HepG2 (cell line): ENCODE results near the gene HSD3B7. TPM values are rescaled to one million over a fixed set of nuclear protein-coding genes. Genes with fewer than 3 reads are reported as not detected.

ENCODE experiments used
- FLYWCH1 ChIP-seq: sonication (generic); formaldehyde crosslinking; IDR thresholded peaks from 2 replicates; pipeline ENCODE4 v1.8.1; 2023; ENCODE audit warnings: mild to moderate bottlenecking, missing genetic modification reagents
- FOXP1 ChIP-seq, 2 experiments: fragments of 450-650 bp in 1 of 2; IDR thresholded peaks; 2 replicates each; pipeline ENCODE4 v1.6.1; 2017 to 2018; ENCODE audit warnings: antibody characterized with exemption in 1 of 2
- IRF1 ChIP-seq: sonication (generic); formaldehyde crosslinking; IDR thresholded peaks from 2 replicates; pipeline ENCODE4 v1.4.0; 2020; ENCODE audit warnings: low read depth, mild to moderate bottlenecking, missing genetic modification reagents
- SKI ChIP-seq: fragments of 450-650 bp; IDR thresholded peaks from one replicate; pipeline ENCODE4 v1.6.1; 2018; ENCODE audit warnings: mild to moderate bottlenecking; ENCODE audit not compliant: partially characterized antibody
- SRY ChIP-seq: sonication (generic); formaldehyde crosslinking; IDR thresholded peaks from 2 replicates; pipeline ENCODE4 v1.8.0; 2022; ENCODE audit warnings: mild to moderate bottlenecking, missing genetic modification reagents
- ZFP36L1 ChIP-seq: sonication (generic); formaldehyde crosslinking; IDR thresholded peaks from 2 replicates; pipeline ENCODE4 v1.8.0; 2022; ENCODE audit warnings: mild to moderate bottlenecking, missing genetic modification reagents, moderate library complexity
- ZNF160 ChIP-seq: sonication (generic); formaldehyde crosslinking; IDR thresholded peaks from 2 replicates; pipeline ENCODE4 v1.8.0; 2022; ENCODE audit warnings: mild to moderate bottlenecking, inconsistent platforms, missing genetic modification reagents
- ZNF263 ChIP-seq: sonication (generic); formaldehyde crosslinking; IDR thresholded peaks from 2 replicates; pipeline ENCODE4 v1.4.0; 2020; ENCODE audit warnings: missing genetic modification reagents
- ZNF703 ChIP-seq: sonication (generic); formaldehyde crosslinking; IDR thresholded peaks from 2 replicates; pipeline ENCODE4 v1.5.1; 2020; ENCODE audit warnings: missing genetic modification reagents, mild to moderate bottlenecking, moderate library complexity, borderline replicate concordance
- polyA plus RNA-seq, 8 experiments: library from polyadenylated mRNA; depleted of rRNA in 3 of 8; stranded (reverse) in 7 of 8; unstranded in 1 of 8; fragments of >200 nt; fragmentation: Illumina TruSeq in 4 of 8; extraction: Trizol in 4 of 8; gene quantifications; 2 replicates each; pipeline versions ENCODE4 v1.2.1 to v1.2.3, GENCODE V29; 2011 to 2016; ENCODE audit warnings: low read depth in 4 of 8, missing spikeins in 1 of 8, mixed read lengths in 1 of 8; ENCODE audit not compliant: insufficient read depth in 1 of 8
- total RNA-seq, 5 experiments: library from RNA; depleted of rRNA; stranded (reverse); fragments of >200 nt; fragmentation: Illumina TruSeq; extraction: Trizol; gene quantifications; 2 replicates each; pipeline ENCODE4 v1.2.3, GENCODE V29; 2016; ENCODE audit warnings: low read depth in 1 of 5
- TF ChIP-seq, protein P1 (sequence below): sonication (generic); formaldehyde crosslinking; IDR thresholded peaks from 2 replicates; pipeline ENCODE4 v1.4.0; 2020; ENCODE audit warnings: missing genetic modification reagents
- TF ChIP-seq, protein P2 (sequence below): IDR thresholded peaks from 2 replicates; pipeline ENCODE4 v1.6.1; 2018; ENCODE audit warnings: missing genetic modification reagents, mild to moderate bottlenecking, missing compliant biosample characterization
- TF ChIP-seq, protein P3 (sequence below): sonication (generic); formaldehyde crosslinking; IDR thresholded peaks from 2 replicates; pipeline ENCODE4 v1.8.1; 2023; ENCODE audit warnings: missing genetic modification reagents, inconsistent platforms, borderline replicate concordance
- TF ChIP-seq, protein P4 (sequence below): sonication (generic); formaldehyde crosslinking; IDR thresholded peaks from 2 replicates; pipeline ENCODE4 v1.4.0; 2020; ENCODE audit warnings: mild to moderate bottlenecking, missing genetic modification reagents
- TF ChIP-seq, protein P5 (sequence below): sonication (generic); formaldehyde crosslinking; IDR thresholded peaks from 2 replicates; pipeline ENCODE4 v1.4.0; 2020; ENCODE audit warnings: low read depth, mild to moderate bottlenecking, missing genetic modification reagents
- TF ChIP-seq, protein P6 (sequence below): sonication (generic); formaldehyde crosslinking; conservative IDR thresholded peaks from 2 replicates; pipeline ENCODE4 v1.4.0; 2020; ENCODE audit warnings: missing genetic modification reagents

The HSD3B7 gene
- total and polyA plus RNA-seq, 2 of the 13 experiments (the other 11 are each of a cell fraction or from before 2014, with no cell fraction given): 32.9 to 69.7 TPM

DNA sequence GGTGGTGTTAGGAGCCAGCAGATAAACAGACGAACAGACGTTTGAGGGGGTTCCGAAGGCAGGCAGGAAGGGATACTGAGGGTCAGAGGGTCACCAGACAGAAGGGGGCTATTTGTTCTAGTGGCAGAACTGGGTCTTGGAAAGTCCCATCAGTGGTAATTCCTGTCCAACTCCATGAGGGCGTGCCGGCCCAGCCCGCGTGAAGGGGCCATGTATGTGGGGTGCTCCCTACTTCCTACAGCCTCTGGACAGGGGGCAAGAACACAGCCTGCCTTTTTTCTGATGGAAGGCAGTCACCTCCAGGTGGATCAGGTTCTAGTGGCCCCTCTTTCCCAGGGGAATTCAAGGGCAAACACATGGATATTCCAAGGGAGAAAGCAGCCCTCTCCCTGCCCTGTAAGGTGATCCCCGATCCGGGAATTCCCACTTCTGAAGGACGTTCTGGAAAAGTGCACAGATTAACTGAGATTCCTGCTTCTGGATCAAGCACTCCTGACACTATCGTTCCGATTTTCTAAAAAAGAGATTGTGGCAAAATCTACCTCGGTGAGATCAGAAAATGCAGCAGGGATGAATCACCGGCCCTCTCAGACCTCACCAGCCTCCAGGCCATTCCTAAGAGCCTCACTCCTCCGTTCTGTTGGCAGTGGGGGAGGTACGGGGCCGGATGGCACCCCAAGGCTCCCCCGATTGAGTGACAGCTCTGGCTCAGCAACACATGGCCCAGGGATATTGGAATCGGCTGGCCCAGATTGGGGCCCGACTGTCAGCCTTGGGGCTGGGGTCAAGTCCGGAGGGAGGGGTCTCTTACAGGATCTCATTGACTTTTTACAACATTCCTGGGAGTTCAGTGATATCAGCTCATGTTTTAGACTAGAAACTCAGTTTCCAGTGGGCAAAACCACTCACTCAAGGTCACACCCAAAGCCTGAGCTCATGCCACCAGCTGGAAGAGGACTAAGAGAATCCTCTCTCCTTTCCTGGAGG lies 13.0 kb downstream of the HSD3B7 start (continued):
- no peak for TF ChIP-seq SKI
- TF ChIP-seq, protein P1, sequence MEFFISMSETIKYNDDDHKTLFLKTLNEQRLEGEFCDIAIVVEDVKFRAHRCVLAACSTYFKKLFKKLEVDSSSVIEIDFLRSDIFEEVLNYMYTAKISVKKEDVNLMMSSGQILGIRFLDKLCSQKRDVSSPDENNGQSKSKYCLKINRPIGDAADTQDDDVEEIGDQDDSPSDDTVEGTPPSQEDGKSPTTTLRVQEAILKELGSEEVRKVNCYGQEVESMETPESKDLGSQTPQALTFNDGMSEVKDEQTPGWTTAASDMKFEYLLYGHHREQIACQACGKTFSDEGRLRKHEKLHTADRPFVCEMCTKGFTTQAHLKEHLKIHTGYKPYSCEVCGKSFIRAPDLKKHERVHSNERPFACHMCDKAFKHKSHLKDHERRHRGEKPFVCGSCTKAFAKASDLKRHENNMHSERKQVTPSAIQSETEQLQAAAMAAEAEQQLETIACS (CRISPR knock-in tag): no peak
- TF ChIP-seq ZFP36L1: no peak
- TF ChIP-seq IRF1 (CRISPR knock-in tag): no peak
- no peak for TF ChIP-seq FLYWCH1
- TF ChIP-seq, protein P2, sequence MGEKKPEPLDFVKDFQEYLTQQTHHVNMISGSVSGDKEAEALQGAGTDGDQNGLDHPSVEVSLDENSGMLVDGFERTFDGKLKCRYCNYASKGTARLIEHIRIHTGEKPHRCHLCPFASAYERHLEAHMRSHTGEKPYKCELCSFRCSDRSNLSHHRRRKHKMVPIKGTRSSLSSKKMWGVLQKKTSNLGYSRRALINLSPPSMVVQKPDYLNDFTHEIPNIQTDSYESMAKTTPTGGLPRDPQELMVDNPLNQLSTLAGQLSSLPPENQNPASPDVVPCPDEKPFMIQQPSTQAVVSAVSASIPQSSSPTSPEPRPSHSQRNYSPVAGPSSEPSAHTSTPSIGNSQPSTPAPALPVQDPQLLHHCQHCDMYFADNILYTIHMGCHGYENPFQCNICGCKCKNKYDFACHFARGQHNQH (CRISPR knock-in tag): no peak
- TF ChIP-seq ZNF263 (CRISPR knock-in tag): peak; percentile 96
- TF ChIP-seq, protein P3, sequence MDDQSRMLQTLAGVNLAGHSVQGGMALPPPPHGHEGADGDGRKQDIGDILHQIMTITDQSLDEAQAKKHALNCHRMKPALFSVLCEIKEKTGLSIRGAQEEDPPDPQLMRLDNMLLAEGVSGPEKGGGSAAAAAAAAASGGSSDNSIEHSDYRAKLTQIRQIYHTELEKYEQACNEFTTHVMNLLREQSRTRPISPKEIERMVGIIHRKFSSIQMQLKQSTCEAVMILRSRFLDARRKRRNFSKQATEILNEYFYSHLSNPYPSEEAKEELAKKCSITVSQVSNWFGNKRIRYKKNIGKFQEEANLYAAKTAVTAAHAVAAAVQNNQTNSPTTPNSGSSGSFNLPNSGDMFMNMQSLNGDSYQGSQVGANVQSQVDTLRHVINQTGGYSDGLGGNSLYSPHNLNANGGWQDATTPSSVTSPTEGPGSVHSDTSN (CRISPR knock-in tag): no peak
- TF ChIP-seq, protein P4, sequence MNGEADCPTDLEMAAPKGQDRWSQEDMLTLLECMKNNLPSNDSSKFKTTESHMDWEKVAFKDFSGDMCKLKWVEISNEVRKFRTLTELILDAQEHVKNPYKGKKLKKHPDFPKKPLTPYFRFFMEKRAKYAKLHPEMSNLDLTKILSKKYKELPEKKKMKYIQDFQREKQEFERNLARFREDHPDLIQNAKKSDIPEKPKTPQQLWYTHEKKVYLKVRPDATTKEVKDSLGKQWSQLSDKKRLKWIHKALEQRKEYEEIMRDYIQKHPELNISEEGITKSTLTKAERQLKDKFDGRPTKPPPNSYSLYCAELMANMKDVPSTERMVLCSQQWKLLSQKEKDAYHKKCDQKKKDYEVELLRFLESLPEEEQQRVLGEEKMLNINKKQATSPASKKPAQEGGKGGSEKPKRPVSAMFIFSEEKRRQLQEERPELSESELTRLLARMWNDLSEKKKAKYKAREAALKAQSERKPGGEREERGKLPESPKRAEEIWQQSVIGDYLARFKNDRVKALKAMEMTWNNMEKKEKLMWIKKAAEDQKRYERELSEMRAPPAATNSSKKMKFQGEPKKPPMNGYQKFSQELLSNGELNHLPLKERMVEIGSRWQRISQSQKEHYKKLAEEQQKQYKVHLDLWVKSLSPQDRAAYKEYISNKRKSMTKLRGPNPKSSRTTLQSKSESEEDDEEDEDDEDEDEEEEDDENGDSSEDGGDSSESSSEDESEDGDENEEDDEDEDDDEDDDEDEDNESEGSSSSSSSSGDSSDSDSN (CRISPR knock-in tag): peak; percentile 18; the same call in 1 of the 2 replicates
- TF ChIP-seq FOXP1 (IDR thresholded peaks at IDR 0.05): no peak
- TF ChIP-seq FOXP1 (CRISPR knock-in tag; IDR thresholded peaks at IDR 0.05): peak; percentile 51; the same call in 1 of the 2 replicates
- TF ChIP-seq ZNF703 (CRISPR knock-in tag): no peak
- peak; percentile 16; the same call in 1 of the 2 replicates for TF ChIP-seq ZNF160
- TF ChIP-seq, protein P5, sequence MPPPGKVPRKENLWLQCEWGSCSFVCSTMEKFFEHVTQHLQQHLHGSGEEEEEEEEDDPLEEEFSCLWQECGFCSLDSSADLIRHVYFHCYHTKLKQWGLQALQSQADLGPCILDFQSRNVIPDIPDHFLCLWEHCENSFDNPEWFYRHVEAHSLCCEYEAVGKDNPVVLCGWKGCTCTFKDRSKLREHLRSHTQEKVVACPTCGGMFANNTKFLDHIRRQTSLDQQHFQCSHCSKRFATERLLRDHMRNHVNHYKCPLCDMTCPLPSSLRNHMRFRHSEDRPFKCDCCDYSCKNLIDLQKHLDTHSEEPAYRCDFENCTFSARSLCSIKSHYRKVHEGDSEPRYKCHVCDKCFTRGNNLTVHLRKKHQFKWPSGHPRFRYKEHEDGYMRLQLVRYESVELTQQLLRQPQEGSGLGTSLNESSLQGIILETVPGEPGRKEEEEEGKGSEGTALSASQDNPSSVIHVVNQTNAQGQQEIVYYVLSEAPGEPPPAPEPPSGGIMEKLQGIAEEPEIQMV: no peak; the same call in 1 of the 2 replicates
- TF ChIP-seq SRY (CRISPR knock-in tag): no peak
- TF ChIP-seq, protein P6, sequence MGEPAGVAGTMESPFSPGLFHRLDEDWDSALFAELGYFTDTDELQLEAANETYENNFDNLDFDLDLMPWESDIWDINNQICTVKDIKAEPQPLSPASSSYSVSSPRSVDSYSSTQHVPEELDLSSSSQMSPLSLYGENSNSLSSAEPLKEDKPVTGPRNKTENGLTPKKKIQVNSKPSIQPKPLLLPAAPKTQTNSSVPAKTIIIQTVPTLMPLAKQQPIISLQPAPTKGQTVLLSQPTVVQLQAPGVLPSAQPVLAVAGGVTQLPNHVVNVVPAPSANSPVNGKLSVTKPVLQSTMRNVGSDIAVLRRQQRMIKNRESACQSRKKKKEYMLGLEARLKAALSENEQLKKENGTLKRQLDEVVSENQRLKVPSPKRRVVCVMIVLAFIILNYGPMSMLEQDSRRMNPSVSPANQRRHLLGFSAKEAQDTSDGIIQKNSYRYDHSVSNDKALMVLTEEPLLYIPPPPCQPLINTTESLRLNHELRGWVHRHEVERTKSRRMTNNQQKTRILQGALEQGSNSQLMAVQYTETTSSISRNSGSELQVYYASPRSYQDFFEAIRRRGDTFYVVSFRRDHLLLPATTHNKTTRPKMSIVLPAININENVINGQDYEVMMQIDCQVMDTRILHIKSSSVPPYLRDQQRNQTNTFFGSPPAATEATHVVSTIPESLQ (CRISPR knock-in tag): no peak
